BJ (cell line): Measurements from ENCODE around the gene ZSCAN9. TPM values are rescaled to one million over a fixed set of nuclear protein-coding genes. Genes with fewer than 3 reads are reported as not detected.

Experiments
- CTCF ChIA-PET: fragments of 350-600 bp; formaldehyde crosslinking; extraction: SDS; loops from one replicate; lab custom pipeline; 2021; ENCODE audit warnings: antibody characterized with exemption, inconsistent platforms; lab: Yijun Ruan, JAX
- POLR2A ChIA-PET: fragments of 300-600 bp; sonication (Branson Sonifier 250); formaldehyde crosslinking; extraction: SDS; loops from one replicate; lab custom pipeline; 2021; ENCODE audit warnings: antibody characterized with exemption; lab: Charles Lee
- DNase-seq: peaks from one replicate; pipeline ENCODE4 v3.0.0-alpha.2; 2011; ENCODE audit warnings: low read depth
- H3K27me3 ChIP-seq: 2 replicates; pipeline ENCODE4 v1.6.0; 2011; ENCODE audit warnings: low read length; ENCODE audit not compliant: control insufficient read depth, insufficient read depth
- H3K36me3 ChIP-seq: 2 replicates; pipeline ENCODE4 v1.5.1; 2011; ENCODE audit warnings: low read length; ENCODE audit not compliant: control insufficient read depth, insufficient read depth
- H3K4me3 ChIP-seq: 2 replicates; pipeline ENCODE4 v1.5.1; 2011; ENCODE audit warnings: low read depth, mild to moderate bottlenecking, control low read depth, low read length
- CTCF ChIP-seq: IDR thresholded peaks from 2 replicates; pipeline ENCODE4 v1.5.1; 2011; ENCODE audit warnings: low read depth, mild to moderate bottlenecking, control low read depth, inconsistent platforms, low read length, moderate library complexity; ENCODE audit not compliant: insufficient read depth
- polyA plus RNA-seq: library from polyadenylated mRNA; depleted of rRNA; stranded (reverse); fragments of >200 nt; gene quantifications from 2 replicates; pipeline ENCODE4 v1.2.3, GENCODE V29; 2011

The ZSCAN9 gene
- polyA plus RNA-seq, 1 experiment: 9.9 TPM

GRCh38 chr6:28258877-28259777 is 34.1 kb downstream of the ZSCAN9 start, which contains the start of gene NKAPL:
Gene NKAPL (plus strand): TSS chr6:28259297. CDS start chr6:28259372, 75 bp downstream.
- Histone ChIP-seq H3K27me3 (no peaks in the 10 kb centered on the region), H3K4me3 (peak within 1 kb of the TSS; percentile 34), H3K36me3 (no peaks in the 10 kb centered on the region)
- POLR2A ChIA-PET: no interaction called here
- TF ChIP-seq CTCF: no peak
- CTCF ChIA-PET: no interaction called here
- no peak for DNase-seq

- ChIA-PET POLR2A (no interaction called here), CTCF (interaction anchor here (2.8 kb wide), 1 partner anchor 92 kb away, joined by 9 read pairs; no protein-coding TSS in a partner anchor)
- Histone ChIP-seq H3K4me3 (no peak overlapping the region), H3K27me3 (no peaks in the 10 kb centered on the region), H3K36me3 (no peaks in the 10 kb centered on the region)
- TF ChIP-seq CTCF: no peak
- DNase-seq: no peak
These were observed 38.8 kb downstream of the ZSCAN9 start for GRCh38 chr6:28263922-28264321.

GRCh38 chr6:28264834-28265401 is 39.8 kb downstream of the ZSCAN9 start:
- POLR2A ChIA-PET: no interaction called here
- TF ChIP-seq CTCF: no peak
- CTCF ChIA-PET: interaction anchor here (0.6 to 2.8 kb wide), 4 partner anchors 12 to 1815 kb away, joined by 3 to 9 read pairs (median 4); no protein-coding TSS in a partner anchor

GRCh38 chr6:28266563-28266961 is 41.5 kb downstream of the ZSCAN9 start:
- Histone ChIP-seq H3K4me3 (peak overlapping the region; percentile 78), H3K36me3 (no peaks in the 10 kb centered on the region), H3K27me3 (no peaks in the 10 kb centered on the region)
- DNase-seq: no peak
- POLR2A ChIA-PET: interaction anchor here (3.1 kb wide), 1 partner anchor 15 kb away, joined by 15 read pairs; the partner anchor contains the start of gene PGBD1
- TF ChIP-seq CTCF: no peak
- CTCF ChIA-PET: interaction anchor here (0.7 to 1.6 kb wide), 2 partner anchors 14 to 89 kb away, joined by 3 to 5 read pairs; partner anchors contain the start of gene ZKSCAN4

More at GRCh38 chr6:28264834-28265401, 39.8 kb downstream of the ZSCAN9 start:
- Histone ChIP-seq H3K27me3 (no peaks in the 10 kb centered on the region), H3K36me3 (no peaks in the 10 kb centered on the region), H3K4me3 (no peak overlapping the region)
- no peak for DNase-seq
